AG04450 (cell line): ENCODE measurements around the gene HTR3E. TPM values are rescaled to one million over a fixed set of nuclear protein-coding genes. Genes with fewer than 3 reads are reported as not detected.
A peak's percentile ranks its signal among the peaks of the same experiment; 100 is the strongest.

Experiments
- CTCF ChIA-PET: fragments of 300-600, 350-600 bp; formaldehyde crosslinking; extraction: SDS; loops from one replicate; lab custom pipeline; 2022; ENCODE audit warnings: antibody characterized with exemption, inconsistent platforms; lab: Charles Lee
- POLR2A ChIA-PET: fragments of 350-600 bp; formaldehyde crosslinking; extraction: SDS; loops from one replicate; lab custom pipeline; 2021; ENCODE audit warnings: antibody characterized with exemption, inconsistent platforms; lab: Yijun Ruan, JAX
- DNase-seq: peaks from one replicate; pipeline ENCODE4 v3.0.0-alpha.2; 2011; ENCODE audit warnings: low read depth, low spot score
- H3K27ac ChIP-seq: one replicate; pipeline ENCODE4 v1.5.1; 2012; ENCODE audit warnings: low read depth, low read length, control low read depth
- H3K27me3 ChIP-seq: one replicate; pipeline ENCODE4 v1.6.0; 2012; ENCODE audit warnings: low read length; ENCODE audit not compliant: control insufficient read depth, insufficient read depth
- H3K4me3 ChIP-seq: 2 replicates; pipeline ENCODE4 v1.5.1; 2011; ENCODE audit warnings: mild to moderate bottlenecking, low read depth, low read length, control low read depth
- H3K9me3 ChIP-seq: 2 replicates; pipeline ENCODE4 v1.5.1; 2012; ENCODE audit warnings: low read length; ENCODE audit not compliant: control insufficient read depth, insufficient read depth
- CTCF ChIP-seq: IDR thresholded peaks from 2 replicates; pipeline ENCODE4 v1.5.1; 2011; ENCODE audit warnings: low read depth, low read length, control low read depth, inconsistent platforms
- polyA plus RNA-seq: library from polyadenylated mRNA; depleted of rRNA; stranded (reverse); fragments of >200 nt; gene quantifications from 2 replicates; pipeline ENCODE4 v1.2.3, GENCODE V29; 2011

HTR3E gene
- polyA plus RNA-seq, 1 experiment = not detected

- POLR2A ChIA-PET = interaction anchor here (0.6 kb wide), 1 partner anchor 48 kb away, joined by 5 read pairs; no protein-coding TSS in a partner anchor
- Histone ChIP-seq H3K9me3 (no peaks in the 10 kb centered on the region), H3K4me3 (no peak overlapping the region), H3K27me3 (no peaks in the 10 kb centered on the region), H3K27ac (no peak overlapping the region)
- TF ChIP-seq CTCF = no peak
- no peak for DNase-seq
- CTCF ChIA-PET = interaction anchor here (1.3 kb wide), 1 partner anchor 107 kb away, joined by 4 read pairs; the partner anchor contains the start of gene EEF1AKMT4
Observed at GRCh38 chr3:184143327-184143726, 46.5 kb downstream of the HTR3E start.

GRCh38 chr3:184144505-184144904 lies 47.6 kb downstream of the HTR3E start:
- H3K27ac ChIP-seq = peak overlapping the region; percentile 39
- no peak for TF ChIP-seq CTCF
- CTCF ChIA-PET = interaction anchor here (0.9 to 2.5 kb wide), 6 partner anchors 9 to 249 kb away, joined by 3 to 10 read pairs (median 4); partner anchors contain the start of genes EEF1AKMT4 and EIF2B5
- H3K27me3 ChIP-seq = no peaks in the 10 kb centered on the region
- POLR2A ChIA-PET = interaction anchor here (1.6 to 2.2 kb wide), 3 partner anchors 10 to 32 kb away, joined by 6 to 9 read pairs (median 8); partner anchors contain the start of genes DVL3 and EIF2B5
- no peak overlapping the region for H3K4me3 ChIP-seq
- H3K9me3 ChIP-seq = no peaks in the 10 kb centered on the region
- no peak for DNase-seq

GRCh38 chr3:184145111-184145524 lies 48.3 kb downstream of the HTR3E start:
- H3K4me3 ChIP-seq = no peak overlapping the region
- no peaks in the 10 kb centered on the region for H3K27me3 ChIP-seq
- POLR2A ChIA-PET = interaction anchor here (0.6 to 2.2 kb wide), 4 partner anchors 10 to 95 kb away, joined by 3 to 9 read pairs (median 7); partner anchors contain the start of genes DVL3 and EIF2B5
- peak overlapping the region; percentile 39 for H3K27ac ChIP-seq
- DNase-seq = no peak
- TF ChIP-seq CTCF = peak; percentile 48
- no peaks in the 10 kb centered on the region for H3K9me3 ChIP-seq
- CTCF ChIA-PET = interaction anchor here (0.6 to 2.5 kb wide), 10 partner anchors 10 to 249 kb away, joined by 3 to 10 read pairs (median 4); partner anchors contain the start of genes EEF1AKMT4 and EIF2B5

GRCh38 chr3:184145751-184146270 lies 48.9 kb downstream of the HTR3E start:
- POLR2A ChIA-PET = interaction anchor here (1.6 to 2.2 kb wide), 3 partner anchors 10 to 31 kb away, joined by 6 to 9 read pairs (median 8); partner anchors contain the start of genes DVL3 and EIF2B5
- no peaks in the 10 kb centered on the region for H3K9me3 ChIP-seq
- H3K27me3 ChIP-seq = no peaks in the 10 kb centered on the region
- DNase-seq = no peak
- no peak overlapping the region for H3K4me3 ChIP-seq
- CTCF ChIA-PET = interaction anchor here (0.6 to 2.5 kb wide), 6 partner anchors 11 to 144 kb away, joined by 3 to 7 read pairs (median 4); partner anchors contain the start of genes EEF1AKMT4 and EIF2B5
- no peak overlapping the region for H3K27ac ChIP-seq
- no peak for TF ChIP-seq CTCF

GRCh38 chr3:184148076-184148475 lies 51.2 kb downstream of the HTR3E start:
- Histone ChIP-seq H3K27ac (no peak overlapping the region), H3K9me3 (no peaks in the 10 kb centered on the region), H3K4me3 (no peak overlapping the region), H3K27me3 (no peaks in the 10 kb centered on the region)
- CTCF ChIA-PET = no interaction called here
- POLR2A ChIA-PET = no interaction called here
- DNase-seq = no peak
- TF ChIP-seq CTCF = no peak
